Transverse colon (tissue), 4 donors: ENCODE results near the gene MGA. TPM values are rescaled to one million over a fixed set of nuclear protein-coding genes. Genes with fewer than 3 reads are reported as not detected.

Source experiments
- DNase-seq: peaks from one replicate; pipeline ENCODE4 v3.0.0-alpha.2; 2019
- H3K27ac ChIP-seq, 4 donors: fragments of 200-600 bp; sonication (generic); 2 replicates each; pipeline ENCODE4 v1.5.1; 2016 to 2018; ENCODE audit warnings: inconsistent platforms in 4 of 4
- H3K27me3 ChIP-seq: fragments of 200-600 bp; sonication (generic); 2 replicates; pipeline ENCODE4 v1.5.1; 2017; ENCODE audit warnings: inconsistent platforms
- H3K36me3 ChIP-seq, 4 donors: fragments of 200-600 bp; sonication (generic); 2 replicates each; pipeline ENCODE4 v1.5.1; 2017 to 2019; ENCODE audit warnings: inconsistent platforms in 4 of 4
- H3K4me1 ChIP-seq, 4 donors: fragments of 200-600 bp; sonication (generic); 2 replicates each; pipeline ENCODE4 v1.5.1; 2017 to 2020; ENCODE audit warnings: inconsistent platforms in 4 of 4
- H3K4me3 ChIP-seq, 4 donors: fragments of 200-600 bp; sonication (generic); 1 replicate in 1 of 4; 2 replicates in 3 of 4; pipeline versions ENCODE4 v1.5.1 to v1.6.1; 2017 to 2019; ENCODE audit warnings: inconsistent platforms in 4 of 4
- H3K9me3 ChIP-seq, 2 donors: fragments of 200-600 bp; sonication (generic); 2 replicates each; pipeline ENCODE4 v1.5.1; 2017 to 2019; ENCODE audit warnings: inconsistent platforms in 2 of 2
- CTCF ChIP-seq, 5 experiments: fragments of 200-600 bp in 3 of 5; fragments of 450-650 bp in 2 of 5; sonication (generic) in 3 of 5; IDR thresholded peaks; 1 replicate in 2 of 5; 2 replicates in 3 of 5; pipeline ENCODE4 v1.5.1; 2016 to 2017; ENCODE audit warnings: antibody characterized with exemption in 5 of 5, inconsistent platforms in 3 of 5, mild to moderate bottlenecking in 2 of 5, moderate library complexity in 1 of 5
- EP300 ChIP-seq: sonication (generic); formaldehyde crosslinking; IDR thresholded peaks from one replicate; pipeline ENCODE4 v1.6.1; 2017; ENCODE audit warnings: antibody characterized with exemption, low read depth
- POLR2A ChIP-seq: fragments of 450-650 bp; IDR thresholded peaks from one replicate; pipeline ENCODE4 v1.6.1; 2016; ENCODE audit warnings: antibody characterized with exemption, mild to moderate bottlenecking, moderate library complexity
- POLR2AphosphoS5 ChIP-seq, 3 donors: sonication (generic); formaldehyde crosslinking; IDR thresholded peaks; one replicate each; pipeline ENCODE4 v1.6.1; 2016; ENCODE audit warnings: antibody characterized with exemption in 3 of 3
- WGBS, 2 donors: methylation state at CpG; one replicate each; pipeline ENCODE4 v1.1.5; 2018; ENCODE audit warnings: low coverage in 1 of 2; 5-methylcytosine and 5-hydroxymethylcytosine counted together
- in situ Hi-C, 4 donors: fragments of 200-750 bp; cut with MboI; loops; one replicate each; pipeline versions ENCODE4 v1.15.0 to v1.15.1; 2017; ENCODE audit warnings: low sequenced_read_pairs in 3 of 4, low pct_ligation_motif_present in 1 of 4, low pct_unique_long_range_greater_than_20kb in 1 of 4
- intact Hi-C: fragments of 100-400 bp; cut with DNase I; formaldehyde crosslinking; loops from one replicate; pipeline ENCODE4 v1.15.1; 2023; ENCODE audit warnings: low total_unique reads
- total RNA-seq, 4 donors: library from RNA; depleted of rRNA; stranded (reverse); fragments of >200 nt; gene quantifications; one replicate each; pipeline ENCODE4 v1.1.0, GENCODE V29; 2016

MGA gene
- total RNA-seq, 4 donors from 2014 or later = 12.3 to 33.2 (median 27.6) TPM

GRCh38 chr15:41795996-41796856 lies 136.0 kb downstream of the MGA start:
- 54 to 71% methylated on average over 4 to 10 of the region's 10 CpGs for WGBS, 2 donors
- in situ Hi-C loops = no loop called here
- H3K36me3 ChIP-seq = no peaks in the 10 kb centered on the region
- peaks cover 0 to 17% (median 5%) of the 10 kb centered on the region in 4 donors for H3K4me1 ChIP-seq
- no peak for TF ChIP-seq POLR2AphosphoS5 (IDR thresholded peaks at IDR 0.05)
- H3K27ac ChIP-seq = peak overlapping the region in 2 of 4 donors; percentile 3 to 31
- H3K27me3 ChIP-seq = no peaks in the 10 kb centered on the region
- intact Hi-C loops = no loop called here
- no peak overlapping the region for H3K4me3 ChIP-seq
- DNase-seq = no peak
- H3K9me3 ChIP-seq = no peaks in the 10 kb centered on the region

GRCh38 chr15:41797201-41797944 lies 137.2 kb downstream of the MGA start:
- intact Hi-C loops = no loop called here
- H3K36me3 ChIP-seq = no peaks in the 10 kb centered on the region
- in situ Hi-C loops = no loop called here
- 86% methylated on average over 8 of the region's 8 CpGs; no CpG with 5 or more reads in 1 of the 2 donors for WGBS, 2 donors
- peaks cover 0 to 12% (median 2%) of the 10 kb centered on the region in 4 donors for H3K4me1 ChIP-seq
- no peak for DNase-seq
- no peaks in the 10 kb centered on the region for H3K9me3 ChIP-seq
- no peaks in the 10 kb centered on the region for H3K27me3 ChIP-seq
- no peak overlapping the region for H3K4me3 ChIP-seq
- no peak for TF ChIP-seq POLR2AphosphoS5 (IDR thresholded peaks at IDR 0.05)
- no peak for TF ChIP-seq CTCF (IDR thresholded peaks at IDR 0.05)
- TF ChIP-seq EP300 = no peak
- TF ChIP-seq POLR2A = no peak
- no peak overlapping the region for H3K27ac ChIP-seq

GRCh38 chr15:41798607-41799487 lies 138.6 kb downstream of the MGA start:
- no peak overlapping the region for H3K4me3 ChIP-seq

GRCh38 chr15:41799488-41799805 lies 139.2 kb downstream of the MGA start:
- in situ Hi-C loops (no loop called here), intact Hi-C loops (no loop called here)
- no peak for DNase-seq
- Histone ChIP-seq H3K27ac (no peak overlapping the region), H3K4me1 (peaks cover 0 to 14% (median 4%) of the 10 kb centered on the region in 4 donors), H3K36me3 (no peaks in the 10 kb centered on the region), H3K9me3 (no peaks in the 10 kb centered on the region), H3K27me3 (no peaks in the 10 kb centered on the region), H3K4me3 (no peak overlapping the region)
- 88 to 90% methylated on average over 5 of the region's 5 CpGs for WGBS, 2 donors
- no peak for TF ChIP-seq CTCF (IDR thresholded peaks at IDR 0.05)
- TF ChIP-seq EP300 = no peak
- no peak for TF ChIP-seq POLR2A
- TF ChIP-seq POLR2AphosphoS5 (IDR thresholded peaks at IDR 0.05) = no peak

More at GRCh38 chr15:41798607-41799487, 138.6 kb downstream of the MGA start:
- no peaks in the 10 kb centered on the region for H3K9me3 ChIP-seq
- in situ Hi-C loops (no loop called here), intact Hi-C loops (no loop called here)
- H3K36me3 ChIP-seq = no peaks in the 10 kb centered on the region
- peaks cover 0 to 12% (median 2%) of the 10 kb centered on the region in 4 donors for H3K4me1 ChIP-seq
- H3K27me3 ChIP-seq = no peaks in the 10 kb centered on the region
- 80 to 81% methylated on average over 9 of the region's 9 CpGs for WGBS, 2 donors
- TF ChIP-seq POLR2A (no peak), POLR2AphosphoS5 (IDR thresholded peaks at IDR 0.05) (no peak), CTCF (IDR thresholded peaks at IDR 0.05) (no peak), EP300 (no peak)
- no peak overlapping the region for H3K27ac ChIP-seq
- DNase-seq = no peak
